Cardiac fibroblast (primary cell): Measurements from ENCODE around the gene KIF2C.
"Not testable (repeated sequence)": the region's sequence is repeated elsewhere in the genome, so short reads cannot be mapped to it uniquely, and the experiment has no call there.

Experiments used
- DNase-seq, 2 donors: peaks; one replicate each; pipeline versions ENCODE4 v3.0.0 to v3.0.0-alpha.2; 2010; ENCODE audit warnings: low read depth in 2 of 2
- H3K4me3 ChIP-seq, 2 donors: replicated peaks in 1 of 2; 1 replicate in 1 of 2; 2 replicates in 1 of 2; pipeline ENCODE4 v1.5.1; 2011; ENCODE audit warnings: low read depth in 2 of 2, low read length in 2 of 2, mild to moderate bottlenecking in 2 of 2, moderate library complexity in 1 of 2
- CTCF ChIP-seq: IDR thresholded peaks from one replicate; pipeline ENCODE4 v1.5.1; 2011; ENCODE audit warnings: low read depth, mild to moderate bottlenecking, low read length, inconsistent platforms

The KIF2C gene

GRCh38 chr1:44808063-44808937, 68.7 kb downstream of the KIF2C start, which contains the start of gene BTBD19:
BTBD19 (plus strand) TSS chr1:44808523; CDS start chr1:44808821, 298 bp downstream.
- peak; percentile 95 to 98 for DNase-seq
- H3K4me3 ChIP-seq = peak within 1 kb of the TSS; percentile 53 to 57

GRCh38 chr1:44808938-44809917, 69.6 kb downstream of the KIF2C start:
- peak overlapping the region; percentile 53 to 57 for H3K4me3 ChIP-seq
- peak; percentile 81 to 85 for DNase-seq
- peak; percentile 20 for TF ChIP-seq CTCF

More at GRCh38 chr1:44808063-44808937, 68.7 kb downstream of the KIF2C start, which contains the start of gene BTBD19:
- no peak for TF ChIP-seq CTCF

- H3K4me3 ChIP-seq = peak overlapping the region; percentile 53 to 57
- no peak for TF ChIP-seq CTCF
- peak in 1 of 2 donors; percentile 74 for DNase-seq
These were observed 70.6 kb downstream of the KIF2C start for GRCh38 chr1:44810101-44810761.

- DNase-seq, H3K4me3 ChIP-seq: not testable (repeated sequence)
These were observed 71.1 kb downstream of the KIF2C start for GRCh38 chr1:44810762-44811105.

- peak overlapping the region in 1 of 2 donors; percentile 2 for H3K4me3 ChIP-seq
- DNase-seq = no peak
- no peak for TF ChIP-seq CTCF
These were observed 71.6 kb downstream of the KIF2C start for GRCh38 chr1:44811234-44811633.

GRCh38 chr1:44812822-44813543, 73.3 kb downstream of the KIF2C start:
- TF ChIP-seq CTCF = no peak
- DNase-seq = no peak
- no peak overlapping the region for H3K4me3 ChIP-seq

GRCh38 chr1:44815926-44816325, 76.3 kb downstream of the KIF2C start:
- H3K4me3 ChIP-seq, DNase-seq: not testable (repeated sequence)
